Astrocyte (in vitro differentiated cells and primary cell): Measurements from ENCODE around the gene SND1. TPM values are rescaled to one million over a fixed set of nuclear protein-coding genes. Genes with fewer than 3 reads are reported as not detected.

Experiments
- DNase-seq: peaks from one replicate; pipeline ENCODE4 v3.0.0-alpha.2; 2010; ENCODE audit warnings: low read depth
- FAIRE-seq: peaks from 2 replicates; lab custom pipeline; 2011; peaks lifted over from hg19 to GRCh38; lab: Jason Lieb, UNC
- H2AFZ ChIP-seq: 2 replicates; pipeline ENCODE4 v1.6.0; 2012; ENCODE audit warnings: low read depth, low read length, inconsistent platforms
- H3K27ac ChIP-seq: 2 replicates; pipeline ENCODE4 v1.5.1; 2011; ENCODE audit warnings: low read depth, low read length, inconsistent platforms
- H3K27me3 ChIP-seq: 2 replicates; pipeline ENCODE4 v1.6.0; 2011; ENCODE audit warnings: low read length, inconsistent platforms; ENCODE audit not compliant: insufficient read depth
- H3K36me3 ChIP-seq: 2 replicates; pipeline ENCODE4 v1.5.1; 2011; ENCODE audit warnings: low read length, inconsistent platforms; ENCODE audit not compliant: insufficient read depth
- H3K4me1 ChIP-seq: 2 replicates; pipeline ENCODE4 v1.5.1; 2011; ENCODE audit warnings: low read length, inconsistent platforms; ENCODE audit not compliant: insufficient read depth
- H3K4me2 ChIP-seq: 2 replicates; pipeline ENCODE4 v1.6.0; 2012; ENCODE audit warnings: low read length, inconsistent platforms
- H3K4me3 ChIP-seq: 2 replicates; pipeline ENCODE4 v1.5.1; 2011; ENCODE audit warnings: low read depth, mild to moderate bottlenecking, low read length, inconsistent platforms; ENCODE audit not compliant: insufficient read depth
- H3K79me2 ChIP-seq: 2 replicates; pipeline ENCODE4 v1.6.0; 2012; ENCODE audit warnings: mild to moderate bottlenecking, low read length, inconsistent platforms; ENCODE audit not compliant: insufficient read depth
- H3K9ac ChIP-seq: 2 replicates; pipeline ENCODE4 v1.6.0; 2012; ENCODE audit warnings: mild to moderate bottlenecking, low read length, inconsistent platforms
- H3K9me3 ChIP-seq: 2 replicates; pipeline ENCODE4 v1.5.1; 2012; ENCODE audit warnings: low read depth, mild to moderate bottlenecking, low read length, inconsistent platforms; ENCODE audit not compliant: insufficient read depth
- H4K20me1 ChIP-seq: 2 replicates; pipeline ENCODE4 v1.6.0; 2012; ENCODE audit warnings: low read length, inconsistent platforms; ENCODE audit not compliant: insufficient read depth
- H3K27ac Mint-ChIP-seq: one replicate; pipeline ENCODE4 v1.8.0; 2021; ENCODE audit warnings: mild to moderate bottlenecking, mixed read lengths; ENCODE audit not compliant: unreplicated experiment
- H3K27me3 Mint-ChIP-seq: one replicate; pipeline ENCODE4 v1.8.0; 2021; ENCODE audit warnings: low read depth, mixed read lengths; ENCODE audit not compliant: unreplicated experiment
- H3K36me3 Mint-ChIP-seq: one replicate; pipeline ENCODE4 v1.8.0; 2021; ENCODE audit warnings: low read depth, mixed read lengths; ENCODE audit not compliant: unreplicated experiment
- H3K4me1 Mint-ChIP-seq: one replicate; pipeline ENCODE4 v1.8.0; 2021; ENCODE audit warnings: low read depth, mixed read lengths; ENCODE audit not compliant: unreplicated experiment
- H3K4me3 Mint-ChIP-seq: one replicate; pipeline ENCODE4 v1.8.0; 2021; ENCODE audit warnings: mild to moderate bottlenecking, moderate library complexity, mixed read lengths; ENCODE audit not compliant: unreplicated experiment
- H3K9me3 Mint-ChIP-seq: one replicate; pipeline ENCODE4 v1.8.0; 2021; ENCODE audit warnings: mild to moderate bottlenecking, mixed read lengths; ENCODE audit not compliant: unreplicated experiment
- EZH2 ChIP-seq: IDR thresholded peaks from 2 replicates; pipeline ENCODE4 v1.6.1; 2012; ENCODE audit warnings: mild to moderate bottlenecking, low read length, inconsistent platforms; ENCODE audit not compliant: insufficient read depth
- total RNA-seq: library from RNA; stranded (reverse); gene quantifications from 2 replicates; pipeline ENCODE4 v1.2.1, GENCODE V29; 2021
- TF ChIP-seq, protein P1 (sequence below): IDR thresholded peaks from 2 replicates; pipeline ENCODE4 v1.5.1; 2011; ENCODE audit warnings: low read depth, mild to moderate bottlenecking, inconsistent platforms, low read length, moderate library complexity; ENCODE audit not compliant: insufficient read depth

The SND1 gene
- total RNA-seq, 1 donor from 2014 or later = 267 TPM

DNA sequence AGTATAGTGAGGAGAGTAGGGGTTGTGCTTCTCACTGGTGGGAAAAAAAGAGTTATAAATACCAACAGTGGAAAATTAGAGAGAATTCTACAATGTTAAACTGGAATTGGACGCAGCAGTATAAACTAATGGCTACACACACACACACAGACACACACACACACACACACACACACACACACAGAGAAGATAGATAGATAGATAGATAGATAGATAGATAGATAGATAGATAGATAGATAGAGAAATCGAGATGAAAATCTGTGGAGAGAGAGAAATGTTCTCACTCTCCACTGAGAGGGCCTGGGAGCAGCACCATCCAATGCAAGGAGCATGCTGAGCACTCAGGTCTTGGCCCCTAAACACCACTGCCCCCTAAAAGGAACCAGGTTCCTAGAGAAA lies 479.1 kb downstream of the SND1 start:
- TF ChIP-seq, protein P1, sequence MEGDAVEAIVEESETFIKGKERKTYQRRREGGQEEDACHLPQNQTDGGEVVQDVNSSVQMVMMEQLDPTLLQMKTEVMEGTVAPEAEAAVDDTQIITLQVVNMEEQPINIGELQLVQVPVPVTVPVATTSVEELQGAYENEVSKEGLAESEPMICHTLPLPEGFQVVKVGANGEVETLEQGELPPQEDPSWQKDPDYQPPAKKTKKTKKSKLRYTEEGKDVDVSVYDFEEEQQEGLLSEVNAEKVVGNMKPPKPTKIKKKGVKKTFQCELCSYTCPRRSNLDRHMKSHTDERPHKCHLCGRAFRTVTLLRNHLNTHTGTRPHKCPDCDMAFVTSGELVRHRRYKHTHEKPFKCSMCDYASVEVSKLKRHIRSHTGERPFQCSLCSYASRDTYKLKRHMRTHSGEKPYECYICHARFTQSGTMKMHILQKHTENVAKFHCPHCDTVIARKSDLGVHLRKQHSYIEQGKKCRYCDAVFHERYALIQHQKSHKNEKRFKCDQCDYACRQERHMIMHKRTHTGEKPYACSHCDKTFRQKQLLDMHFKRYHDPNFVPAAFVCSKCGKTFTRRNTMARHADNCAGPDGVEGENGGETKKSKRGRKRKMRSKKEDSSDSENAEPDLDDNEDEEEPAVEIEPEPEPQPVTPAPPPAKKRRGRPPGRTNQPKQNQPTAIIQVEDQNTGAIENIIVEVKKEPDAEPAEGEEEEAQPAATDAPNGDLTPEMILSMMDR = no peak
- TF ChIP-seq EZH2 = no peak
- Histone ChIP-seq H3K27ac (no peak overlapping the region), H3K79me2 (no peaks in the 10 kb centered on the region), H3K9ac (no peak overlapping the region), H3K4me2 (no peak overlapping the region), H3K4me1 (peaks cover 7% of the 10 kb centered on the region), H4K20me1 (no peaks in the 10 kb centered on the region), H3K27me3 (peaks cover 45% of the 10 kb centered on the region), H3K9me3 (no peaks in the 10 kb centered on the region), H3K36me3 (no peaks in the 10 kb centered on the region), H2AFZ (no peak overlapping the region), H3K4me3 (no peak overlapping the region)
- Mint-ChIP-seq H3K4me3 (no peak overlapping the region), H3K9me3 (peaks cover 2% of the 10 kb centered on the region), H3K36me3 (no peaks in the 10 kb centered on the region), H3K27ac (no peak overlapping the region), H3K4me1 (no peaks in the 10 kb centered on the region), H3K27me3 (peaks cover 25% of the 10 kb centered on the region)
- no peak for FAIRE-seq
- no peak for DNase-seq

DNA sequence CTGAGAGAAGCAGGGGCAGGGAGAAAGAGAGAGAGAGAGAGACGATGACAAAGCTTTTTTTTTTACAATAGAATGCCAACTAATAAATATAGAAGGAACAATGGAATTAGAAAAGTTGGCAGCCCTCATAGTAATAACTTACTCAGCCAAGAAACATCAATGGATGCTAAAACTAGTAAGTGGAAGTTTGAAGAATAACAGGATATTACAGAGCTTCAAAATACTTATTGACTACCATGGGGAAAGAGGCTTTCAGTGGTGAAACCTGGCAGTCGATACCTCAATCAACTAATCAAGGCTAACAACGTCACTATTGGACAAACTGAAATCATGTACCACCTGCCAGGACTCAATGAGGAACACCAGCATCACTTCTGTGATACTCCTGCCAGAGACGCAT lies 479.7 kb downstream of the SND1 start:
- no peaks in the 10 kb centered on the region for H3K79me2 ChIP-seq
- H3K36me3 ChIP-seq = no peaks in the 10 kb centered on the region
- no peak overlapping the region for H3K4me3 Mint-ChIP-seq
- no peak overlapping the region for H3K27ac Mint-ChIP-seq
- H3K36me3 Mint-ChIP-seq = no peaks in the 10 kb centered on the region
- no peak for FAIRE-seq
- H2AFZ ChIP-seq = no peak overlapping the region
- no peaks in the 10 kb centered on the region for H3K9me3 ChIP-seq
- H3K9ac ChIP-seq = no peak overlapping the region
- H4K20me1 ChIP-seq = no peaks in the 10 kb centered on the region
- no peak overlapping the region for H3K27ac ChIP-seq
- H3K27me3 Mint-ChIP-seq = peaks cover 26% of the 10 kb centered on the region
- peaks cover 7% of the 10 kb centered on the region for H3K4me1 ChIP-seq
- DNase-seq = no peak
- H3K4me2 ChIP-seq = no peak overlapping the region
- H3K27me3 ChIP-seq = peaks cover 47% of the 10 kb centered on the region
- H3K9me3 Mint-ChIP-seq = peaks cover 2% of the 10 kb centered on the region
- no peak for TF ChIP-seq EZH2
- TF ChIP-seq, protein P1 = no peak
- H3K4me3 ChIP-seq = no peak overlapping the region
- H3K4me1 Mint-ChIP-seq = no peaks in the 10 kb centered on the region

DNA sequence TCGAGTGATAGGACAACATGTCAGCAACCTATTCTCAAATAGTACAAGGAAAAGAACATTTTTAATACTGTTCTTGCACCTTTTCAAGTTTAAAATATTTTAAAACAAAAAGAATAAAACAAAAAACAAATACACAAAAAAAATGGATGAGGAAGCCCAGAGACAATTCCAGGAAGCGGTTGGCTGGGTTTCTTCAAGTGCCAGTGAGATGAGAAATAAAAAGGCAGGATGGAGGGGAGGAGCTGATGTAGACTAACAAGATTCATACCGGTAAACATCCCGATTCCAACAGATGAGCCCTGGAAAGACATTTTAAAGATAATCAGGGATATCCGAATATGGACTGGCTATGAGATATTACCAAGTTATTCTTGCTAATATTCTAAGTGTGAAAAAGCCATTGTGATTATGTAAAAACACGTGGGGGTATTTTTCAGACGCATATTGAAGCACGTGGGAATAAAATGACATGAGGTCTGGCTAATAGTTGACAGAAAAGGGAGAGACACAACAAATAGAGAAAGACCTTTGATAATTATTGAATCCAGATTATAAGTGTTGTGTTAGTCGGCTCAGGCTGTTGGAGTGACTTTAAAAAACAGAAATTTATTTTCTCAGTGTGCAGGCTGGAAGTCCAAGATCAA lies 480.6 kb downstream of the SND1 start:
- Histone ChIP-seq H3K27ac (no peak overlapping the region), H3K27me3 (peaks cover 53% of the 10 kb centered on the region), H2AFZ (no peak overlapping the region), H3K4me2 (no peak overlapping the region), H3K9ac (no peak overlapping the region), H3K4me3 (no peak overlapping the region), H3K79me2 (no peaks in the 10 kb centered on the region), H3K4me1 (peaks cover 7% of the 10 kb centered on the region), H3K36me3 (no peaks in the 10 kb centered on the region), H3K9me3 (no peaks in the 10 kb centered on the region), H4K20me1 (no peaks in the 10 kb centered on the region)
- no peak for FAIRE-seq
- peaks cover 26% of the 10 kb centered on the region for H3K27me3 Mint-ChIP-seq
- no peaks in the 10 kb centered on the region for H3K36me3 Mint-ChIP-seq
- no peak overlapping the region for H3K27ac Mint-ChIP-seq
- TF ChIP-seq, protein P1 = no peak
- no peak for TF ChIP-seq EZH2
- H3K4me3 Mint-ChIP-seq = no peak overlapping the region
- H3K4me1 Mint-ChIP-seq = peaks cover 2% of the 10 kb centered on the region
- peaks cover 2% of the 10 kb centered on the region for H3K9me3 Mint-ChIP-seq
- no peak for DNase-seq
